IMR-90 (cell line): ENCODE measurements around the gene HPSE2. TPM values are rescaled to one million over a fixed set of nuclear protein-coding genes. Genes with fewer than 3 reads are reported as not detected.

Source experiments
- ATAC-seq: fragments of 200-7000 bp; cut with Tn5 transposase; 2 replicates; pipeline ENCODE4 v1.9.1; 2020; ENCODE audit warnings: low read depth, mild to moderate bottlenecking, moderate library complexity
- BruUV-seq: library from RNA; stranded (reverse); fragments of 400-500 nt; replicated peaks from 2 replicates; lab custom pipeline; 2021; lab: Mats Ljungman, UMichigan
- CTCF ChIA-PET: fragments of 300-600 bp; formaldehyde crosslinking; extraction: SDS; loops from one replicate; lab custom pipeline; 2021; ENCODE audit warnings: antibody characterized with exemption; lab: Yijun Ruan, JAX
- POLR2A ChIA-PET: fragments of 300-600 bp; sonication (Branson Sonifier 250); formaldehyde crosslinking; loops from one replicate; lab custom pipeline; 2022; ENCODE audit warnings: antibody characterized with exemption; ENCODE audit not compliant: unreplicated experiment; lab: Charles Lee
- DNase-seq: peaks from one replicate; pipeline ENCODE4 v3.0.0; 2013
- H2AFZ ChIP-seq: replicated peaks from 2 replicates; pipeline ENCODE3; 2013; ENCODE audit warnings: low read length, mild to moderate bottlenecking; ENCODE audit not compliant: poor library complexity
- H2AK5ac ChIP-seq: 2 replicates; pipeline ENCODE4 v1.6.1; 2013; ENCODE audit warnings: low read depth, low read length, inconsistent platforms
- H2AK9ac ChIP-seq: replicated peaks from 2 replicates; pipeline ENCODE3; 2013; ENCODE audit warnings: mild to moderate bottlenecking, low read depth, low read length, moderate library complexity; ENCODE audit not compliant: poor library complexity
- H2BK120ac ChIP-seq: 2 replicates; pipeline ENCODE4 v1.6.1; 2013; ENCODE audit warnings: low read depth, low read length, inconsistent platforms
- H2BK15ac ChIP-seq: 3 replicates; pipeline ENCODE4 v1.6.1; 2013; ENCODE audit warnings: low read depth, low read length, inconsistent platforms
- H2BK20ac ChIP-seq: 2 replicates; pipeline ENCODE4 v1.6.1; 2013; ENCODE audit warnings: low read depth, mild to moderate bottlenecking, inconsistent platforms, low read length, moderate library complexity
- H2BK5ac ChIP-seq: 2 replicates; pipeline ENCODE4 v1.6.1; 2013; ENCODE audit warnings: mild to moderate bottlenecking, low read depth, low read length, inconsistent platforms; ENCODE audit not compliant: poor library complexity, severe bottlenecking
- H3K14ac ChIP-seq: replicated peaks from 2 replicates; pipeline ENCODE4 v1.6.1; 2013; ENCODE audit warnings: low read depth, low read length, inconsistent platforms
- H3K18ac ChIP-seq: 2 replicates; pipeline ENCODE4 v1.6.1; 2013; ENCODE audit warnings: low read depth, low read length, control low read depth
- H3K23ac ChIP-seq: 2 replicates; pipeline ENCODE4 v1.6.1; 2013; ENCODE audit warnings: low read depth, low read length, inconsistent platforms
- H3K27ac ChIP-seq: 2 replicates; pipeline ENCODE4 v1.5.1; 2013; ENCODE audit warnings: mild to moderate bottlenecking, control low read depth, low read length; ENCODE audit not compliant: insufficient read depth
- H3K27me3 ChIP-seq: 2 replicates; pipeline ENCODE4 v1.6.1; 2013; ENCODE audit warnings: low read length; ENCODE audit not compliant: control insufficient read depth, insufficient read depth
- H3K36me3 ChIP-seq: 2 replicates; pipeline ENCODE4 v1.6.1; 2013; ENCODE audit warnings: low read length, mixed read lengths; ENCODE audit not compliant: control insufficient read depth, insufficient read depth
- H3K4ac ChIP-seq: 2 replicates; pipeline ENCODE4 v1.6.1; 2013; ENCODE audit warnings: low read depth, low read length, inconsistent platforms
- H3K4me1 ChIP-seq: 2 replicates; pipeline ENCODE4 v1.6.1; 2013; ENCODE audit warnings: low read length, mixed read lengths; ENCODE audit not compliant: control insufficient read depth, insufficient read depth
- H3K4me2 ChIP-seq: 2 replicates; pipeline ENCODE4 v1.6.1; 2013; ENCODE audit warnings: low read depth, mild to moderate bottlenecking, control low read depth, low read length, moderate library complexity
- H3K4me3 ChIP-seq: 2 replicates; pipeline ENCODE4 v1.5.1; 2013; ENCODE audit warnings: low read depth, mild to moderate bottlenecking, control low read depth, low read length, moderate library complexity; ENCODE audit not compliant: insufficient read depth
- H3K56ac ChIP-seq: 2 replicates; pipeline ENCODE4 v1.6.1; 2013; ENCODE audit warnings: low read length, inconsistent platforms; ENCODE audit not compliant: insufficient read depth; ENCODE audit errors: extremely low read depth
- H3K79me1 ChIP-seq, 2 experiments: 2 replicates each; pipeline ENCODE4 v1.6.1; 2013; ENCODE audit warnings: low read length in 2 of 2, inconsistent platforms in 1 of 2, low read depth in 1 of 2
- H3K9ac ChIP-seq: 2 replicates; pipeline ENCODE4 v1.6.1; 2013; ENCODE audit warnings: low read depth, low read length, control low read depth
- H3K9me1 ChIP-seq: 2 replicates; pipeline ENCODE4 v1.6.1; 2013; ENCODE audit warnings: low read length, inconsistent platforms; ENCODE audit not compliant: insufficient read depth
- H3K9me3 ChIP-seq: 2 replicates; pipeline ENCODE4 v1.6.1; 2013; ENCODE audit warnings: low read length; ENCODE audit not compliant: control insufficient read depth, insufficient read depth
- H4K20me1 ChIP-seq: 2 replicates; pipeline ENCODE4 v1.6.1; 2013; ENCODE audit warnings: low read length, inconsistent platforms; ENCODE audit not compliant: insufficient read depth
- H4K5ac ChIP-seq: 2 replicates; pipeline ENCODE4 v1.6.1; 2013; ENCODE audit warnings: mild to moderate bottlenecking, low read depth, low read length, control low read depth
- H4K8ac ChIP-seq, 2 experiments: 2 replicates each; pipeline ENCODE4 v1.6.1; 2013; ENCODE audit warnings: low read depth in 2 of 2, low read length in 2 of 2, control low read depth in 1 of 2, inconsistent platforms in 1 of 2
- H4K91ac ChIP-seq: 2 replicates; pipeline ENCODE4 v1.6.1; 2013; ENCODE audit warnings: low read depth, low read length, inconsistent platforms; ENCODE audit not compliant: insufficient read depth
- BHLHE40 ChIP-seq: fragments of 150-350 bp; IDR thresholded peaks from 2 replicates; pipeline ENCODE4 v1.6.1; 2016; ENCODE audit warnings: mild to moderate bottlenecking, low read depth, low read length
- CEBPB ChIP-seq: IDR thresholded peaks from 2 replicates; pipeline ENCODE4 v1.6.1; 2012; ENCODE audit warnings: low read depth, low read length, improper control_type of control experiment
- CHD1 ChIP-seq: IDR thresholded peaks from 2 replicates; pipeline ENCODE4 v1.6.1; 2012; ENCODE audit warnings: low read depth, low read length, improper control_type of control experiment
- CTCF ChIP-seq: conservative IDR thresholded peaks from 2 replicates; pipeline ENCODE4 v1.5.1; 2012; ENCODE audit warnings: mild to moderate bottlenecking, low read depth, low read length, improper control_type of control experiment
- ELK1 ChIP-seq: fragments of 150-350 bp; IDR thresholded peaks from 2 replicates; pipeline ENCODE4 v1.6.1; 2016; ENCODE audit warnings: low read depth, mild to moderate bottlenecking, low read length, moderate library complexity, borderline replicate concordance
- FOS ChIP-seq: fragments of 150-350 bp; IDR thresholded peaks from 2 replicates; pipeline ENCODE4 v1.6.1; 2016; ENCODE audit warnings: low read depth, low read length
- MAFK ChIP-seq: IDR thresholded peaks from 2 replicates; pipeline ENCODE4 v1.6.1; 2012; ENCODE audit warnings: low read depth, low read length, improper control_type of control experiment
- MAZ ChIP-seq: IDR thresholded peaks from 2 replicates; pipeline ENCODE4 v1.6.1; 2012; ENCODE audit warnings: low read depth, mild to moderate bottlenecking, low read length, improper control_type of control experiment, moderate library complexity, borderline replicate concordance
- MXI1 ChIP-seq: IDR thresholded peaks from 2 replicates; pipeline ENCODE4 v1.6.1; 2012; ENCODE audit warnings: low read depth, mild to moderate bottlenecking, low read length, moderate library complexity, borderline replicate concordance
- NFE2L2 ChIP-seq: fragments of 150-350 bp; IDR thresholded peaks from 2 replicates; pipeline ENCODE4 v1.6.1; 2016; ENCODE audit warnings: low read depth, mild to moderate bottlenecking, low read length
- POLR2A ChIP-seq: IDR thresholded peaks from 2 replicates; pipeline ENCODE4 v1.6.1; 2012; ENCODE audit warnings: mild to moderate bottlenecking, low read depth, low read length
- RAD21 ChIP-seq: IDR thresholded peaks from 2 replicates; pipeline ENCODE4 v1.6.1; 2012; ENCODE audit warnings: low read length, improper control_type of control experiment
- RCOR1 ChIP-seq: IDR thresholded peaks from 2 replicates; pipeline ENCODE4 v1.6.1; 2012; ENCODE audit warnings: mild to moderate bottlenecking, low read length, improper control_type of control experiment; ENCODE audit not compliant: insufficient replicate concordance
- RFX5 ChIP-seq: IDR thresholded peaks from 2 replicates; pipeline ENCODE4 v1.8.0; 2012; ENCODE audit warnings: low read depth, mild to moderate bottlenecking, low read length, moderate library complexity
- SMC3 ChIP-seq: fragments of 150-350 bp; IDR thresholded peaks from 2 replicates; pipeline ENCODE4 v1.6.1; 2016; ENCODE audit warnings: low read depth, mild to moderate bottlenecking, antibody characterized with exemption, low read length, moderate library complexity
- USF2 ChIP-seq: fragments of 150-350 bp; IDR thresholded peaks from 2 replicates; pipeline ENCODE4 v1.6.1; 2017; ENCODE audit warnings: mild to moderate bottlenecking, antibody characterized with exemption, low read length, low read depth
- WGBS, 2 experiments: methylation state at CpG; one replicate each; pipeline versions ENCODE4 v1.1.5 to v1.1.7; 2013; ENCODE audit warnings: missing lambda C conversion rate in 2 of 2; ENCODE audit not compliant: insufficient read length in 1 of 2; ENCODE audit errors: extremely low coverage in 2 of 2; 5-methylcytosine and 5-hydroxymethylcytosine counted together
- dilution Hi-C: fragments of 300-500 bp; cut with HindIII; formaldehyde crosslinking; loops from one replicate; pipeline ENCODE4 v1.14.3; 2018; ENCODE audit warnings: low sequenced_read_pairs; ENCODE audit not compliant: unreplicated experiment
- in situ Hi-C: fragments of 300-500 bp; cut with MboI; formaldehyde crosslinking; loops from 3 replicates; pipeline ENCODE4 v1.14.3; 2019; ENCODE audit warnings: low sequenced_read_pairs, inconsistent platforms, mixed read lengths
- intact Hi-C: fragments of 100-400 bp; cut with micrococcal nuclease; formaldehyde crosslinking; loops from 2 replicates; pipeline ENCODE4 v1.10.0; 2022
- polyA plus RNA-seq, 3 experiments: library from polyadenylated mRNA; depleted of rRNA; stranded (reverse); fragments of >200 nt; gene quantifications; 2 replicates each; pipeline ENCODE4 v1.2.3, GENCODE V29; 2012; ENCODE audit warnings: low replicate concordance in 1 of 3
- total RNA-seq: library from RNA; depleted of rRNA; stranded (reverse); fragments of >200 nt; gene quantifications from 2 replicates; pipeline ENCODE4 v1.2.3, GENCODE V29; 2012

Gene HPSE2
- total and polyA plus RNA-seq, 2 of the 4 experiments (the other 2 are of a cell fraction), result not detected

- Histone ChIP-seq H3K56ac (no peak overlapping the region), H4K91ac (no peak overlapping the region), H2BK5ac (no peak overlapping the region), H3K9me3 (no peaks in the 10 kb centered on the region), H3K4ac (no peak overlapping the region), H3K14ac (no peak overlapping the region), H3K9ac (no peak overlapping the region), H4K8ac (no peak overlapping the region), H4K5ac (no peak overlapping the region), H2AK9ac (no peak overlapping the region), H3K4me3 (no peak overlapping the region), H2AK5ac (no peak overlapping the region), H3K4me1 (no peaks in the 10 kb centered on the region), H3K27me3 (no peaks in the 10 kb centered on the region), H2BK20ac (no peak overlapping the region), H3K23ac (no peak overlapping the region), H2BK120ac (no peak overlapping the region), H3K18ac (no peak overlapping the region), H2BK15ac (no peak overlapping the region), H3K4me2 (no peak overlapping the region), H3K79me1 (no peaks in the 10 kb centered on the region), H3K27ac (no peak overlapping the region), H3K9me1 (no peaks in the 10 kb centered on the region), H2AFZ (no peak overlapping the region), H3K36me3 (no peaks in the 10 kb centered on the region), H4K20me1 (no peaks in the 10 kb centered on the region)
- DNase-seq (no peak), ATAC-seq (no peak)
- BruUV-seq, result no TSS peak
- dilution Hi-C loops, result no loop called here
- ChIA-PET CTCF (no interaction called here), POLR2A (interaction anchor here (0.5 kb wide), 1 partner anchor 56 kb away, joined by 4 read pairs; no protein-coding TSS in a partner anchor)
- intact Hi-C loops, result no loop called here
- TF ChIP-seq BHLHE40 (no peak), USF2 (no peak), RFX5 (no peak), POLR2A (no peak), RAD21 (no peak), MAFK (no peak), MXI1 (no peak), RCOR1 (no peak), ELK1 (no peak), CEBPB (no peak), NFE2L2 (no peak), CHD1 (no peak), MAZ (no peak), FOS (no peak), SMC3 (no peak), CTCF (no peak)
- no CpG with 5 or more reads among the region's 3 CpGs for WGBS, 2 experiments
- in situ Hi-C loops, result no loop called here
Observed at GRCh38 chr10:98778277-98778759, 457.3 kb downstream of the HPSE2 start.
